NCI-H187 treated with DMSO at 0.1 percent for 48 hours (cell line): ENCODE measurements around the gene ISYNA1.

Experiments
- DNase-seq: peaks from one replicate; lab custom pipeline; 2025; lab: John Stamatoyannopoulos, UW

The ISYNA1 gene

DNA sequence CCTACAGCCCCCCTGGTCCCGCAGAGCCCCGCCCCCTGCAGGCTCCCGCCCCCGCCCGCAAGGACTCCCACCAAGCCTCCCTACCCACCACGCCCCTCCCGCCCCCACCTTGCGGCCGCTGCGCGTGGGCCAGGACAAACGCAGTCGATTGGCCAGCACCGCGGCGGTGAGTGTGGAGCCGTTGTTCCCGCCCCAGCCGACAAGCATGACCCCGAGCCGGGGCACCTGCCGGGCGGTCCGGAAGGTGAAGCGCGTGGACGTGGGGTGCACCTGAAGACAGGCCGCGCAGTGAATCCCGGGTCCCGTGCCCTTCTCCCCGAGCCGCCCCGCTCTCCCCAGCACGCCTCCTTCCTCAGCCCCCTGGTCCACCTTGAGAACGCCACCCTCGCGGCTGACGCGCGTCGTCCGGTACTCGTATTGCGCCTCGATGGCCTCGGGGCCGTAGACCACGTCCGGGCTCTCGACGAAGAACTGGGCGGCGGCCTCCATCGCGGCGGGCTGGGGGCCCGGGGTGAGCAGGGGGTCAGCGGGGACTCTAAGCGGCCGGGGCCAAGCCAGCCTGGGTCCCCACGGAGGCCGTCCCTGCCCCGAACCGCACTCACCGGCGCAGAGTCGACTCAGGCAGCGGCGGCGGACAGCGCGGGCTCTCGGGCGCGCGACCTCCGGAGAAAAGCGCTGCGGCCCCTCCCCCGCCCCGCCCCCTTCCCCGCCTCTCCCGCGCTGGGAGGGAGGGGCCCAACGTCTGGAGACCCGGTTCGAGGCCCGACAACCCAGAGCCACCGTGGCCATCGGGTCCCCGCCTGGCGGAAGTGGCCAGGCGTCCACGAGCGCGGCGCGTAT is at the start of gene ISYNA1:
TSS of gene ISYNA1 (minus strand) at position 643 of the 840 bp plus-strand sequence. CDS start at position 489, 154 bp downstream.
- no peak for DNase-seq

DNA sequence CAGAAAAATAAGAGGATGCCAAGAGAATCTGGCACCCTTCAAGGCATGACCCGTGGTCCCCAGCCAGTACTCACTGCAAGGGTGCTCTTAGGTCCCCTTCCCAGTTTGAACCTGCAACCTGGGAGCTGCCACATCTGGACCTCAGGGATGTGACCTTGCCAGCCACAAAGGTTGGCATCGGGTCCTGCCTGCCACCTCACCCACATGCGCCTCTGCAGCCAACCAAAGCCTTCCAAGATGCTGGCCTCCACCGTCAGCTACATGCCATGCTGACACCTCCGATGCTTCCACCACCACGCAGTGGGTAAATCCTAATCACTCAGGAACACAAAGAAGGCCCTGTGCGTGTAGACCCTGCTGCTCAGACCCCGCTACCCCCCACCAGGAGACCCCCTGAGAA is 48.8 kb upstream of the ISYNA1 start:
- no peak for DNase-seq

DNA sequence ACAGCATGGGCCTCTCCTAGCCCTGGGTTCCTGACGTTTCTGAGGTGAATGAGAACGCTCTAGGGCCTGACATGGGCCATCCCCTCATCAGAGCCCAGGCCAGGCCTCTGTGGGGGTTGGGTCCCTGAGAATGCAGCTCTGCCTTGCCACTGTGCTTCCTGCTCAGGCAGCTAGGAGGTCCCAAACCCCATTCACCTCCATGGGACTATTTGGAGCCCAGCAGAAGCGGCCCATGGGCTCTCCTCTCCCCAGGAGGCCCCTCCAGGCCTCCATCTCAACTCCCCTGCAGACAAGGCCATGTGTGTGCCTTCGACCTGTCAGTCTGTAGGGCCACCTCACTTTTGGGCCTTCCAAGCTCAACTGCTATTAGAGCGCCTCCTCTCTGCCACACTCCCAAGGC is 47.1 kb upstream of the ISYNA1 start:
- DNase-seq, result no peak

DNA sequence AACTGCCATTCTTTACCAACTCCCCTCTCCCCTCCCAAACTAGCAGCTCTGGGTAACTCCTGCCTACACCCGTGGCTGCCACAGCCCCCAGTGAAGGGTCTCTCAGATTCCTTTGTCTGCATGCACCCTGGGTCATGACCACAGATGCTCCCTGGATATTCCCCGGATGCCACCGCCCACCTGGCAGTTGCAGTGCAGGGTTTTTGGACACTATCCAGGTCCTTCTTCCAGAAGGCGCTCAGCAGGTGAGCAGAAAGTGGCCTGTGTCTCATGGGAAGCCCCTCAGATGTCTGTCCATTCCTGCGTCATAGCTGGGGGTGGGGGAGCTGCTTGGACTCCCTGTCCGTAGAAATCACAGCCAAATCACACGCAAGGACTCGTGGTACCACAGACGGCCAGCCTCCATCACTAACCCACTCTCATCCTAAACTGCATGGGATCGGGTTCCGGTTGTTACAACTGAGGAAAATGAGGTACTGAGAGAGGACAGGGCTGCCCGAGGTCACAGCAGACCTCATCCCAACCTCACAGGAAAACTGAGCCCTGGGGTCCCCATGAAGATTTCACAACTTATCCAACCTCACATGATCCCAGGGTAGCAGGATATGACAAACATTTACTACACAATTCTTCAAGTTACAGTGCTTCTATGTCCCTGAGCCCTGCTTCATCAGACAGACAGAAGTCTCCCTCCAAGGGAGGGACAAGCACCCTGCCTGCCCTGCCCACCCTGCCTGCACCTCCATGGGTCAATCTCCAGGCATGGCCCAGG is 45.4 kb upstream of the ISYNA1 start:
- no peak for DNase-seq

DNA sequence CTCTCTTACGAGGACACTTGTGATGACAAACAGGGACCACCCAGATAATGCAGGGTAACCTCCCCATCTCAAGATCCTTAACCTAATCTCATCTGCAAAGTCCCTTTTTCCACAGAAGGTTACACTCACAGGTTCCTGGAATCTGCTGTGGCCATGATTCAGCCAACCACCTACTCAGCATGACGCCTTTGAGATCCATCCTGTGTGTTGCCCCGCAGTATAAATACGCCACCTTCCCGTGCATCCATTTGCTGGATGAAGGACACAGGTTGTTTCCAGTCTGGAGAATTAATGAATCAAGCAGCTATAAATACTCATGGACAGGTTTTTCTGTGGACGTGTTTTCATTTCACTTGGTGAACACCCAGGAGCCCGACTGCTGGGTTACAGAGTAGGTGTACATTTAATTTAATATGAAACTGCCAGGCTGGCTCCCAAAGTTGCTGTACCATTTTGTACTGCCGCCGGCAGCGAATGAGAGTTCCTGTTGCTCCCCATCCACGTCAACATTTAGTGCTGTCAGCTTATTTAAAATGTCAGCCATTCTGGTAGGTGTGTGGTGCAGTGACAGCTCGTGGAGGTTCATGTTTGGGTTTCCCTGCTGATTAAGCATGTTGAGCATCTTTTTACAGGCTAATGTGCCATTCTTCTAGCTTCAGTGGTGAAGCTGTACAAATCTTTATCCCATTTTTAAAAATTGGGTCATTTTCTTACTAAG is 43.7 kb upstream of the ISYNA1 start:
- no peak for DNase-seq

DNA sequence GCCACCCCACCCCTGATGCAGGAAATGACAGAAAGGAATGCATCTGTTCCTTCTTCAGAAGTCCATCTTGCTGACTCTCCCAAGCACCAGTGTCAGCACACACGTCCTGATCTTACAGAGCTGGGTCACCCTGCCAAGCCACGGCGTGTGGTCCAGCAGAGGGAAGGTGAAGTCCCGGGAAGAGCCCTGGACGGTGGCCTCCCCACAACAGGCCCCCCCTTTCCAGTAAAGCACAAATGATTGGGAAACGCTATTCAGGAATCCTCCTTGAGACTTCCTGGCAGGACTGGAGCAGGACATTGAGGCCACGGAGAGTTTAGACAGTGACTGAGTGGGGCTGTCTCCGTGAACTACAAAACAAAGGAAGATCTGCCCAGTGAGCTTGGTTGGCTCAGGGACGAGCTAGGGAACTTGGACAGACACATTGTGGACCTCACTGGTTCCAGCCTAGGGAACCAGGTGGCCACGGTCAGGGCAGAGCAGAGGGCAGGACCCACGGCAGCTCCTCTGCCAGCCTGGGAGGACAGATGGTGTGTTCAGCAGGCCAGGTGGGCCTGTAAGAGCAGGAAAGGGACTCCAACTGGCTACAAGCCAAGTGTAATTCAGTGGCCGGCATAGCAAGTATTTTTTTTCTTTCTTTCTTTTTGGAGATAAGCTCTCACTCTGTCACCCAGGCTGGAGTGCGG is 42.2 kb upstream of the ISYNA1 start:
- DNase-seq, result no peak

DNA sequence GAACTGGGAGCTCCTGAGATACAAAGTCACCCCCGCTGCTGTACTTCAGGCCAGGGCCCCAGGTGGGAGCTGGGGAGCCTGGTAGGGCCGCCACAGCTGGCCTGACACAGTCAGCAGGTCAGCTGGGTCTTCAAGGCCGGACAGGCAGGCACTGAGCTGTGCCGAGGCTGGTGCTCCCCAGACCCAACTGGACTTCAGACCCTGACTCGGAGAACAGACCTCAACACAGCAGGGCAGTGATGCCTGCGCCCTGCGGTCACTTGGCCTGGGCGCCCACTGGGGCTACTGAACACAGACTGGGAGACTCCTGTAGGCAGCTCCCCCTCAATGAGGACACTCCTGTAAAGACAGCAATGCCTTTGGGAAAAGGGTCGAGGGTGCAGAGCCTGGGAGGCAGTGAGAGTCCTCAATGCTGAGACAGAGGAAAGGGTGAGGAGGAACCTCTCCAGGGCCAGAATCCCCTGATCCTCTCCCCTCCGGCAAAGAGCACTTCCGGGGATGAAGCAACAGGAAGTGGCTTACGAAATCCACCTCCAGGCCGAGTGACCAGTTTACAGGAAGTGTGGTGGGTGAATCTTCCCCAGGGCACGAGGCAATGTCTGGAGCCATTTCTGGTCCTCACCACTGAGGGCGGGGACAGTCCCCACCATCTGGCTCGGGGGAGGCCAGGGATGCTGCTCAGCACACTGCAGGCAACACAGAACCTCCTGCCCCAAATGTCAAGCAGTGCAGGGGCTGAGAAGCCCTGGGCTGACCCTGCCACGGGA is 40.8 kb upstream of the ISYNA1 start:
- no peak for DNase-seq

DNA sequence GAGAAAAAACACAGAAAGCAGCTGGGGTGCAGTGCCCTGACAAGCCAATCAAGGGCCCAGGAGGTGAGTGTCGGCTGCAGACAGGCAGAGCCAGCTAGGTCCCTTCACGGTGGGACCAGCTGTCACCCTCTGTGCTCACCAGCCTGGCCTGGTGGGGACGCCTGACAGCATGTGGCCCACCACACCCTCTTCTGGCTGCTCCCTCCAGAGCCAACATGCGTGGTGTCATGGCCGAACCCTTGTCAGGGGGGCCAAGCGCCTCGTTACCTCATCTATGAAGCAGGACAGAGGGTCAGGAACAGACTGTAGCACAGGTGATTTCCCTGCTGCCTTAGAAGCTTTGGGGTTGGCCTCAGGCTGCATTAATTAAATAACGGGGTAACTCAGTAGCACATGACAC is 40.0 kb upstream of the ISYNA1 start:
- no peak for DNase-seq

DNA sequence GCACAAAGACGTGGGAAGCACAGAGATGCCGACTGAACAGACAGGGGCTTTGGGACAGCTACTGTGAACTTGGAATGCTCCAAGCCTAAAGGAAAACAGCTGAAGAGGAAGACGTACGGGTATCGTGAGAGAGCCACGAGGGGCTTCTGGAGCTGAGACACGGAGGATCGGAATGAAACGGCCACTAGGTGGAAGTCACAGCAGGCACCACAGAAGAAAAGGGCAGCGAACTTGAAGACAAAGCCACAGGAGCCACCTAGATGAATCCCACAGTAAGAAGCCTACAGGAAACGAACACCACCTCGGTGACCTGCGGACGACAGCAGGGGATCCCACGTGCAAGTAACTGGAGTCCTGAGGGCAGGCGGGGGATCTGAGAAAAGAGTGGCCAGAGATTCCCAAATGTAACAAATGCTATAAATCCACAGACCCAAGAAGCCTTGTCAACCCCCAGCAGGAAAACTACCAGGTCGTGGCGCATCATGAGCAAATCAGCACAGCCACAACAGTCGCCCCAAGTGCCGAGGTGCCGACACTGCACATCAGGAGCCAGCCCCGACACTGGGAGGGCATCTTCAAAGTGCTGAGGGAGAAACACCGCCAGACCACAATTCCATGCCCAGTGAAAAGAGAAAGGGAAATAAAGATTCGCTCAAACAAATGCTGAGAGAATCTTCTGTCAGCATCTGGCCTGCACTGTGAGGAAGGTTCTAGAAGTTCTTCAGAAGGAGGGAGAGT is 39.3 kb upstream of the ISYNA1 start:
- DNase-seq, result no peak

DNA sequence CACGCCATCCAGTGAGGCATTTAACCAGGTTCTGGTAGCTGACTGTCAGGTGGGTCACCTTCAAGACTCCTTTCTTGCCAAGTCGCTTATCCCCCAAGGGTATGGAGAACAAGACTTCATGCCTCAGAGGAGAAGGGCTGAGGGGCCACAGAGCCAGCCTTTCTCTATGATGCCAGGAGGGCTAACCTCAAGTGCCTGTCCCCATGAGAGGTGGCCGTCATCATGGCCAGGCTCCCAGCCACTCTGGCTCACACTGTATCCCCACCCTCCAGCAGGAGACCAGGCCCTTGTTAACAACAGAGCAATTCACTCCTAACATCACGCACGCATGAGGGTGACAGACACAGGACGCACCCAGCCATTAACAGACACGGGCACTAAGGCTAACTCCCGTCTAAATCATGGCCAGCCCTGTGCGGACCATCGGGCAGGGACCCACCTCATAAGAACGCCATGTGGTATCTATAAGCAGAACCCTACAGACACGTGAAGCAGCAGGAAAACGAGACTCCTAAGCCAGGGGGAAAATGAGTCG is 38.6 kb upstream of the ISYNA1 start:
- DNase-seq, result no peak

DNA sequence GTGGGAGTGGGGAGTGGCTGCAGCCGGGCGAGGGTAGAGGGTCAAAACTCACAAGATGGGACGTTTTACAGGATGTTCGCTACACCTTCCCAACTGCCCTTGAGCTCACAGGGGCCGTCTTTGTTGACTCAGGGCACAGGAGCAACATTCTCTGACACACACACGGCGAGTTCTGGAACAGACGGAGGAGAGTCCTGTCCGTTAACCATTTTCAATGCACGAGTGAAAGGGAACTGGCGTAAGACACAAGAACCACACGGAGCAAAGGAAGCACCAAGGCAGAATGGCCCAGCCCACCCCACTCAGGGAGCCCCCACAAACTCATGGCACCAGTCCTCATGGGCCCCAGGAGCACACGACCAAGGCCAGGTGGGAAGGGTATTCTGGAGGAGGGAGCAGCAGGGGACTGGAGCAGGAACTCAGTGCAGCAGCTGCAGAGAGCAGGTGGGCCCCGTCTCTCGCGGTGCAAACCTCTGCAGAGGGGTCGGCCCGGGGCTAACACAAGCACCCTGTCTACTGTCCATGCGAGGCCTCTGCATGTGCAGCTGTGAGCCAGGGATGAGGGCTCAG is 37.9 kb upstream of the ISYNA1 start:
- DNase-seq, result no peak

DNA sequence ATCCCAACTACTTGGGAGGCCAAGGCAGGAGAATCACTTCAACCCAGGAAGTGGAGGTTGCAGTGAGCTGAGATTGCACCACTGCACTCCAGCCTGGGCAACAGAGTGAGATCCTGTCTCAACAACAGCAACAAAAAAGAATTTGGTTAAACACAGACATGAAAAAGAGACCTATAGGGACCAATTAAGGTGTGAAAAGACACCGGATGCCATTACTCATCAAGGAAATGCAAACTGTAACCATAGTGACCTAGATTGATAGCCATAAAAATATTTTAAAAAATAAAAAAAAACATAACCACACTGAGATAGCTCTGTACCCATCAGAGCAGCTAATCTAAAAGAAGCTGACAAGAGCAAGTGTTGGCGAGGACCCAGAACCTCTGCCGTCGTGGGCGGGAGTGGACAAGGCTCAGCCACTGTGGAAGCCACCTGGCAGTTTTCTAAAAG is 37.1 kb upstream of the ISYNA1 start:
- no peak for DNase-seq

DNA sequence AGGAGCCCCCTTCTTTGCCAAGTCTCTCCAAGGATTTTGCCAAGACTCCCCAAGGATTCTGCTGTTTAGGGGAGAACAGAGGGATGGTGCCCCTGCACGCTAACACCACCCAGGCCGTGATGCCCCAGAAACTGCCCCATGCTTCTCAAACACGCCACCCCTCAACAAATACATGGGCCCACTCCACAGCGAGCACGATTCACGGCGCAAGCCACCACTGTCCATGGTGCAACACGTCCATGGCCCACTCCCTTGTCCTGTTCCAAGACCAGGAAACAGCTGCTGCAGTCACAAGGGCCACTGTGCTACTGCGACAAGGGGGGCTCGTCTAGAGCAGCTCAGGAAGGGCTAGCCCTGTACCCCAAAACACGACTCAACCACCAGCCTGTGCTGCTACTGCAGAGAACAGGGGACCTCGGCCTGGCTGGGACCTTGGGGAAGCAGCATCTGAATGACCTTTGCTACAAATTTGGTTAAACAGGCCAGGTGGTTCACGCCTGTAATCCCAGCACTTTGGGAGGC is 36.5 kb upstream of the ISYNA1 start:
- DNase-seq, result no peak

DNA sequence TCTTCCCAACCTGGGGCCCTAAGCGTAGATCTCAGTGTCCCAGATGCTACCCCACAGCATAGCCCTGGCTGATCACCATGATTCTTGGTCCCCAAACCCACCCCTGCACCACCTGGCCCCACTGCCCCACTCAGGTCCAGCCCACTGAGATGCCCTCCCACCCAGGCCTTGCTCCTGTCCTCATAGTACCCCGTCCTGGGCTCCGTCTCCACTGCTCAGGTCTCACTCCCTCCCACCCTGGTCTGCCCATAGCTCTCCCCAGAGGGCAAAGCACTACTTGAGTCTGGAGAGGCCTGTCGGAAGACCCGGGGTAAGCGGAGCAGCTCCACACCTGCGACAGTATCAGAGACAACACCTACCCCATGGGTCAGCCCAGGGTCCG is 35.8 kb upstream of the ISYNA1 start:
- DNase-seq, result no peak

DNA sequence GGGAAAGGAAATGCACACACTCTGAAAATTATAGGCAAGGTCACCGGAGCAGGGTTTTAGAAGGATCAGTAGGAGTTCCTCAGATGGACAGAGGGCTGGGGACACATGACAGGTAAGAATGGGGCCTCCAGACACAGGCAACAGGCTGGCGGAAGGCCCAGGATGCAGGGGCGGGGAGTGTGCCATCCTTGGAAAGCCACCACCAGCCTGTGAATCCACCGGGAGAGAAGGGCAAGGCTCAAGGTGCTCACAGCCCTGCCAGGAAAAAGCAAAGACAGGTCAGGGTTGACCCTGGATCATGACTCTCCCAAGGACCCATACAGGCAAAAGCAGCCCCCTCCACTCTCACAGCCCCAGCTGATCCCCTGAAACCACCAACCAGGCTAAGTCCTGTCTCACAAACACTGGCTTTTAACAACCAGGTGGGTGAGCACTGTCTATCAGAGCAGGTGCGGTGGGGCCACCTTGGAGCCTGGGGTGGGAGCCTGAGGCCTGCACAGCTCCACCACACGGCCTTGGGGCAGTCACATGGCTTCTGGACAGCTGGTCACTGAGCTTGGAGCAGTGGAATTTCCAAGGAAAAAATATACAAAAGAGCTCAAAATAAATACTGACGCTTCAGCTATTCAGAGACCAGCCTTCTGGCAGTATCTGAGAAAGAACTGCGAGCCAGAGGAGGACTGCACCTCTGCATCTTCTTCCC is 35.2 kb upstream of the ISYNA1 start:
- DNase-seq, result no peak

DNA sequence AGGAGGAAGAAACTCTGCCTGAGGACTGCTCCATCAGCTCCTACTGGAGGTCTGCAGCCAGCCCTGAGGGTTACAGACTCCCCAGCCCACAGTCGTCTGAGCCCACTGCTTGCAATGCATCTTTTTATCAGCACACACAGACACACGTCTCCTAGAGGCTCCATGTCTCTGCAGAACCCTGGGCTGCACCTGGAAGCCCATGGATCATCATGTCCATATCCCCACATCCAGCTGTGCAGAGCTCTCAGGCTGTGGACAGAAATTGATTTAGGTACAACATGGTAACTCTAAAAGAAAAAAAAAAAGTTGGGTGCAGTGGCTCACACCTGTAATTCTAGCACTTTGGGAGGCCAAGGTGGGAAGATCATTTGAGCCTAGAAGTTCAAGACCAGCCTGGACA is 32.9 kb upstream of the ISYNA1 start:
- no peak for DNase-seq

DNA sequence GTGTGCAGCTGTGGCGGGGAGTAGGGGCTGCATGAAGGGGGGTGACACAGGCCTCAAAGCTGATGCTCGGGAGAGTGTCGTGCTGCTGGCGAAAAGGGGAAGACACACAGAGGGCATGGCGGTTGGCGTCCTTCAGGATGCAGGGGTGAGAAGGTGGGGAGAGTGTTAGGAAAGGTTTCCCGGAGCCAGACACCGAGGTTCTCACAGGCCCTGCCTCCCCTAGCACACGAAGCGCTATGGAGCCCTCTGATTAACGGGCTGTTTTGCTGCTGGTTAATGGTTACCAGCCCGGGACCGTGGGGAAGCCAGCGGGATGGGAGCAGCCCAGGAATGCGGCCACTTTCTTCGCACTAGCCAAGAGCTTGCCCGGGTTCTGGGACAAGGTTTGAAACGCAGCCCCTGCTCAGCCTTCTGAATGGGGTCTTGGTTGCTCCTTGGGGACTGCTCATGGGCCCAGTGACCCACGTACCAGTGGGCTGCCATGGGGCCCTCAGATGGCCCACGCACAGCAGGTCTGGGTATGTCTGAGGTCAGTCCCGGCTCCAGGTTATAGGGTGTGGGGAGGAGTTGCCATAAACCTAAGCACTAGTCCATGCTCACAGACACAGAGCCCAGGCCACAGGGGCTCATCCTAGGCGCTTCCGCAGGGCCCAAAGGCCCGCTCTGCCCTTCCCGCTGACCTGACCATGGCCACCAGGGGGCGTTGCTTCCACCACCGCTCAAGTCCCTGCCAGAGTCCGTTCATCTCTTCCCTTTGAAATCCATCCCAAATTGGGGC is 31.3 kb upstream of the ISYNA1 start:
- DNase-seq, result no peak

DNA sequence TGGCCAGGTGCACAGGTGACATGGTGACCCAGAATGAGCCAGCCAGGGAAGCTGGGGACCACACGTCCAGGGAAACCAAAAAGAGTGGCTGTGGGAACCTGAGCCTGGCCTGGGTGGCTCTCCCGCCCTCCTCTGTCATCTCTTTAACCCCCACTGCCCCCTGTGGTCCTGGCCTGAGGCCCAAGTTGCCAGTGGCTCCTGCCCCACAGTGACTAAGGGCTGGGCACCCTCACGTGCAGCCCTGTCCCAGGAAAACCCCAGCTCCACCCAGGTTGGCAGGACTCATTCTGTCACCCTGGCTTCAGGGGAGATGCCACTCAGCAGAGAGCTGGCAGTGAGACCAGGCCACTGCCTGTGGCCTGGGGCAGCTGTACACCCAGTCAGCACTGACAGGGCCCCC is 30.6 kb upstream of the ISYNA1 start:
- DNase-seq, result no peak
